Gastroesophageal sphincter (tissue), 4 donors: ENCODE data around the gene TSPAN17. TPM values are rescaled to one million over a fixed set of nuclear protein-coding genes. Genes with fewer than 3 reads are reported as not detected.

Experiments used
- ATAC-seq: fragments of 150-250 bp; one replicate; pipeline ENCODE4 v1.9.1; 2016; ENCODE audit warnings: mild to moderate bottlenecking, moderate library complexity
- H3K27ac ChIP-seq, 4 donors: fragments of 200-600 bp; sonication (generic) in 3 of 4; 1 replicate in 3 of 4; 2 replicates in 1 of 4; pipeline ENCODE4 v1.5.1; 2016 to 2019
- H3K27me3 ChIP-seq: fragments of 200-600 bp; sonication (generic); one replicate; pipeline ENCODE4 v1.5.1; 2019
- H3K36me3 ChIP-seq, 2 donors: fragments of 200-600 bp; sonication (generic); one replicate each; pipeline ENCODE4 v1.5.1; 2019; ENCODE audit warnings: control low read depth in 1 of 2
- H3K4me1 ChIP-seq, 3 donors: fragments of 200-600 bp; sonication (generic); 1 replicate in 2 of 3; 2 replicates in 1 of 3; pipeline ENCODE4 v1.5.1; 2016 to 2019; ENCODE audit warnings: control low read depth in 2 of 3
- H3K4me3 ChIP-seq, 2 donors: fragments of 200-600 bp; sonication (generic); one replicate each; pipeline ENCODE4 v1.5.1; 2019; ENCODE audit warnings: mild to moderate bottlenecking in 1 of 2, moderate library complexity in 1 of 2
- H3K9me3 ChIP-seq, 3 donors: fragments of 200-600 bp; sonication (generic); one replicate each; pipeline ENCODE4 v1.5.1; 2017 to 2019; ENCODE audit warnings: control low read depth in 2 of 3
- EP300 ChIP-seq: sonication (generic); formaldehyde crosslinking; IDR thresholded peaks from one replicate; pipeline ENCODE4 v1.6.1; 2017; ENCODE audit warnings: antibody characterized with exemption, mild to moderate bottlenecking
- POLR2A ChIP-seq, 2 donors: fragments of 450-650 bp; IDR thresholded peaks; one replicate each; pipeline ENCODE4 v1.6.1; 2017; ENCODE audit warnings: antibody characterized with exemption in 2 of 2, mild to moderate bottlenecking in 2 of 2, moderate library complexity in 1 of 2
- POLR2AphosphoS5 ChIP-seq: sonication (generic); formaldehyde crosslinking; IDR thresholded peaks from one replicate; pipeline ENCODE4 v1.6.1; 2017; ENCODE audit warnings: antibody characterized with exemption
- WGBS, 2 donors: methylation state at CpG; one replicate each; pipeline ENCODE4 v1.1.5; 2018; ENCODE audit warnings: low coverage in 1 of 2; 5-methylcytosine and 5-hydroxymethylcytosine counted together
- total RNA-seq, 4 donors: library from RNA; depleted of rRNA; stranded (reverse); fragments of >200 nt; gene quantifications; one replicate each; pipeline ENCODE4 v1.1.0, GENCODE V29; 2016
- TF ChIP-seq, protein P1 (sequence below), 4 experiments: fragments of 200-600 bp in 2 of 4; fragments of 450-650 bp in 2 of 4; sonication (generic) in 1 of 4; IDR thresholded peaks; one replicate each; pipeline ENCODE4 v1.5.1; 2017 to 2019; ENCODE audit warnings: antibody characterized with exemption in 4 of 4, mild to moderate bottlenecking in 2 of 4, moderate library complexity in 2 of 4

The TSPAN17 gene
- total RNA-seq, 4 donors from 2014 or later: 11.0 to 20.2 (median 15.4) TPM

DNA sequence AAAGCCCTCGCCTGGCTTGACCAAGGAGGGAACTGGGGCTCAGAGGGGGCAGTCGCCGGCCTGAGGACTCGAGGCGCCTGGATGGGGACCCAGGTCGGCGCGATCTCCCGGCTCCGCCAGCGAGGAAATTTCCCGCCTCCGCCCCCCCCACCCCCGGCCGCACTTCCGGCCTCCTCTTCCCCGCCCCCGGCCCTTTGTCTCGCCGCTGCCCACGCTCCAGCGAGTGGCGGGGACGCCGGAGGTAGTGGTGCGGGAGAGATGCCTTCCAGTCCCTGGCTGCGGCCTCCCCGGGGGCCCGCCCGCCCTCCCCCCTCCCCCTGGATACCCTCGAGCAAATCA is 36.9 kb upstream of the TSPAN17 start:
- WGBS, 2 donors: no CpG with 5 or more reads among the region's 31 CpGs
- Histone ChIP-seq H3K27me3 (peaks cover 48% of the 10 kb centered on the region), H3K27ac (no peak overlapping the region), H3K36me3 (no peaks in the 10 kb centered on the region), H3K9me3 (no peaks in the 10 kb centered on the region), H3K4me3 (peak overlapping the region; percentile 35 to 67), H3K4me1 (peaks cover 0 to 18% (median 8%) of the 10 kb centered on the region in 3 donors)
- no peak for ATAC-seq
- TF ChIP-seq EP300 (no peak), POLR2AphosphoS5 (no peak), POLR2A (IDR thresholded peaks at IDR 0.05) (no peak)
- TF ChIP-seq, protein P1, sequence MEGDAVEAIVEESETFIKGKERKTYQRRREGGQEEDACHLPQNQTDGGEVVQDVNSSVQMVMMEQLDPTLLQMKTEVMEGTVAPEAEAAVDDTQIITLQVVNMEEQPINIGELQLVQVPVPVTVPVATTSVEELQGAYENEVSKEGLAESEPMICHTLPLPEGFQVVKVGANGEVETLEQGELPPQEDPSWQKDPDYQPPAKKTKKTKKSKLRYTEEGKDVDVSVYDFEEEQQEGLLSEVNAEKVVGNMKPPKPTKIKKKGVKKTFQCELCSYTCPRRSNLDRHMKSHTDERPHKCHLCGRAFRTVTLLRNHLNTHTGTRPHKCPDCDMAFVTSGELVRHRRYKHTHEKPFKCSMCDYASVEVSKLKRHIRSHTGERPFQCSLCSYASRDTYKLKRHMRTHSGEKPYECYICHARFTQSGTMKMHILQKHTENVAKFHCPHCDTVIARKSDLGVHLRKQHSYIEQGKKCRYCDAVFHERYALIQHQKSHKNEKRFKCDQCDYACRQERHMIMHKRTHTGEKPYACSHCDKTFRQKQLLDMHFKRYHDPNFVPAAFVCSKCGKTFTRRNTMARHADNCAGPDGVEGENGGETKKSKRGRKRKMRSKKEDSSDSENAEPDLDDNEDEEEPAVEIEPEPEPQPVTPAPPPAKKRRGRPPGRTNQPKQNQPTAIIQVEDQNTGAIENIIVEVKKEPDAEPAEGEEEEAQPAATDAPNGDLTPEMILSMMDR (IDR thresholded peaks at IDR 0.05): no peak

DNA sequence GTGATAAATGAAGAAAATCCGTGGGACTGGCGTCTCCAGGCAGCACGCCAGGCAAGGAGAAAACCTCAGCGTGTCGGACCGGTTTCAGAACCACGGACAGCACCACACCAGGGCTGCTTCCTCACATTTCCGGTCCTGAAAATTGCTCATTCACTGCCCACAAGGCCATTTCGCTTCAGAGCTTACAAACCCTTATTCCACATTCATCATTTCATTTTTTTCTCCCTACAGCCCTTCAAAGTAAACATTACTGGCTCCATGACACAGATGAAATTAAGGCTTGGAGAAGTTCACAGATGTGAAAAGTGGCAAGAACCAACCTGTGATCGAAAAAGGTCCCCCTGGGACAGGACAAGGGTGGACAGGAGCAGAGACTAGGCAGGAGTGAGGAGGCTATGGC is 35.8 kb upstream of the TSPAN17 start:
- no peaks in the 10 kb centered on the region for H3K36me3 ChIP-seq
- no peaks in the 10 kb centered on the region for H3K9me3 ChIP-seq
- H3K4me1 ChIP-seq: peaks cover 0 to 18% (median 8%) of the 10 kb centered on the region in 3 donors
- ATAC-seq: no peak
- H3K27ac ChIP-seq: no peak overlapping the region
- H3K4me3 ChIP-seq: no peak overlapping the region
- WGBS, 2 donors: 0 to 10% methylated on average over 9 to 10 of the region's 10 CpGs
- TF ChIP-seq, protein P1 (IDR thresholded peaks at IDR 0.05): no peak
- TF ChIP-seq POLR2AphosphoS5 (no peak), EP300 (no peak), POLR2A (IDR thresholded peaks at IDR 0.05) (no peak)
- peaks cover 57% of the 10 kb centered on the region for H3K27me3 ChIP-seq

DNA sequence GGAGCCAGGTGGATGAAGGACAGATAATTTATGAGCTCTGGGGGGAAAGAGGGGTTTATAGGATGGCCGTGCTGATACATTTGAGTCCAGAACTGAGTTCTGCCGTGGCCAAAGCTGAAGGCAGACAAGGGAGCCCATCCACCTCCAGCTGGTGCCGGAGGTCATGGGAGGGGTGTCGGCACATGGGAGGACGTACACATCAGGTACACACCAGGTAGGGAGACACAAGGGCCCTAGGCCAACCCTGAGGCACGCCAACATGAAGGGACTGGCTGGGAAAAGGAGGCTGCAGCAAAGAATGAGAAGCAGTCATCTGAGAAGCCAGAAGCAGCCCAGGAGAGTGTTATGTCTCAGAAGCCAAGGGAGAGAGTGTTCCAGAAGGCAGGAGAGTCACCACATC is 35.3 kb upstream of the TSPAN17 start:
- Histone ChIP-seq H3K9me3 (no peaks in the 10 kb centered on the region), H3K4me3 (no peak overlapping the region), H3K36me3 (no peaks in the 10 kb centered on the region), H3K27me3 (peaks cover 63% of the 10 kb centered on the region), H3K4me1 (peaks cover 0 to 18% (median 8%) of the 10 kb centered on the region in 3 donors), H3K27ac (no peak overlapping the region)
- no peak for TF ChIP-seq POLR2A (IDR thresholded peaks at IDR 0.05)
- no peak for TF ChIP-seq EP300
- TF ChIP-seq POLR2AphosphoS5: no peak
- TF ChIP-seq, protein P1 (IDR thresholded peaks at IDR 0.05): no peak
- 63 to 67% methylated on average over 3 to 4 of the region's 6 CpGs for WGBS, 2 donors
- ATAC-seq: no peak

DNA sequence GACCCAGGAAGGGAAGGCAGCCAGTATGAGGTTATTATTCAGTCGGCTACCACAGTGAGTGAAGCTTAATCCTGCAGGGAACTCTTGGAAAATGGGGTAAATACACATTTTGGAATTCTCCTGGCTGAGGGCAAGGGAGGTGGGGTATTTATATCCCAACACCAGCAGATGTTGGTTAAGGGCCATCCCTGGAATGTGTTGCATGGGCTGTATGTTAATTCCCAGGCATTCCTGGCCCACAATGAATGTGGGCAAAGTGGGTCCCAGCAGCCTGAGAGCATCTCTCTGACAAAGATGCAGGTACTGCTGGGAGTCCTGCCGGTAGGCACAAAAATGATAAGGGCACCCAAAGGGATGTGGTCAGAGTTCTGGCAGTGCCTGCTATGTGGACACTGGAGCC is 34.4 kb upstream of the TSPAN17 start:
- no peak overlapping the region for H3K27ac ChIP-seq
- no peak for ATAC-seq
- 50 to 71% methylated on average over 1 of the region's 2 CpGs for WGBS, 2 donors
- H3K27me3 ChIP-seq: peaks cover 68% of the 10 kb centered on the region
- peaks cover 0 to 18% (median 8%) of the 10 kb centered on the region in 3 donors for H3K4me1 ChIP-seq
- no peaks in the 10 kb centered on the region for H3K36me3 ChIP-seq
- no peaks in the 10 kb centered on the region for H3K9me3 ChIP-seq
- TF ChIP-seq, protein P1 (IDR thresholded peaks at IDR 0.05): no peak
- TF ChIP-seq POLR2AphosphoS5 (no peak), EP300 (no peak), POLR2A (IDR thresholded peaks at IDR 0.05) (no peak)
- no peak overlapping the region for H3K4me3 ChIP-seq

DNA sequence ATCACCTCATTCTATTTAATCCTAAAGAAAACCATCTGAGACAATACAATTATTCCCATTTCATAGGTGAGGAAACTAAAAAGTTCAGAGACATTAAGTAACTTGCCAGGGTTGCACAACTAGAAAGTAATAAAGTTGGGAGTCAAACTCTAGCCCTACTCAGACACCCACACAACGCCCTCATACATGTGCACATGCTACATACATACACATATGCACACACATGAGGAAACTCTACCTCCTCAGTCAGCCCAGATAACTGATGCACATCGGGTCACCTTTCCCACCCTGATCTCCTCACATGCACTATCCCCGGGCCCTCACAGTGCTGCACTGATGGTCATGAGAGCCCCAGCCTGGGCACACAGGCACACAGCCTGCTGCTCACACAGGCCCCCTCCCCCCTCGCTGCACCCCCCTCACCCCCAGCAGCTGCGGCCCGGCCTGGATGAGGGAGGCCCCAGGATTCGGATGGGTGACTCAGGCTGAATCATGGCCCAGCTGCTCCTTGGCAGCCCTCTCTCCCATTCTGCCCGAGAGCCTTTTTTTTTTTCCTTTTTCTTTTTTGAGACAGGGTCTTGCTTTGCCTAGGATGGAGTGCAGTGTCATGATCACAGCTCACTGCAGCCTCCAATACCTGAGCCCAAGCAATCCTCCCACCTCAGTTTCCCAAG is 32.3 kb upstream of the TSPAN17 start:
- no peak for TF ChIP-seq EP300
- TF ChIP-seq, protein P1 (IDR thresholded peaks at IDR 0.05): no peak
- no peak for TF ChIP-seq POLR2AphosphoS5
- no peak for TF ChIP-seq POLR2A (IDR thresholded peaks at IDR 0.05)
- peaks cover 71% of the 10 kb centered on the region for H3K27me3 ChIP-seq
- H3K36me3 ChIP-seq: no peaks in the 10 kb centered on the region
- peaks cover 0 to 22% (median 15%) of the 10 kb centered on the region in 3 donors for H3K4me1 ChIP-seq
- no peak overlapping the region for H3K4me3 ChIP-seq
- H3K27ac ChIP-seq: no peak overlapping the region
- no peaks in the 10 kb centered on the region for H3K9me3 ChIP-seq
- 35 to 53% methylated on average over 3 to 7 of the region's 8 CpGs for WGBS, 2 donors
- no peak for ATAC-seq
